BLaER1 (cell line): ENCODE results near the gene SLC15A4.

Source experiments
- H3K27ac ChIP-seq: shearing (Covaris generic); formaldehyde crosslinking; 2 replicates; pipeline ENCODE4 v1.8.1; 2022
- H3K27me3 ChIP-seq: shearing (Covaris generic); formaldehyde crosslinking; 2 replicates; pipeline ENCODE4 v1.8.1; 2022
- H3K36me3 ChIP-seq: shearing (Covaris generic); formaldehyde crosslinking; 2 replicates; pipeline ENCODE4 v1.8.1; 2022
- H3K4me1 ChIP-seq: shearing (Covaris generic); formaldehyde crosslinking; 2 replicates; pipeline ENCODE4 v1.8.1; 2022
- H3K4me2 ChIP-seq: shearing (Covaris generic); formaldehyde crosslinking; 2 replicates; pipeline ENCODE4 v1.8.1; 2022
- H3K4me3 ChIP-seq: shearing (Covaris generic); formaldehyde crosslinking; 2 replicates; pipeline ENCODE4 v1.8.1; 2022
- H3K9ac ChIP-seq: shearing (Covaris generic); formaldehyde crosslinking; 2 replicates; pipeline ENCODE4 v1.8.1; 2022
- H3K9me3 ChIP-seq: shearing (Covaris generic); formaldehyde crosslinking; 2 replicates; pipeline ENCODE4 v1.8.1; 2022
- H4K20me1 ChIP-seq: shearing (Covaris generic); formaldehyde crosslinking; 2 replicates; pipeline ENCODE4 v1.8.1; 2022
- Cebpa-rat ChIP-seq: shearing (Covaris generic); IDR thresholded peaks from 2 replicates; pipeline ENCODE4 v1.8.1; 2022

SLC15A4 gene

DNA sequence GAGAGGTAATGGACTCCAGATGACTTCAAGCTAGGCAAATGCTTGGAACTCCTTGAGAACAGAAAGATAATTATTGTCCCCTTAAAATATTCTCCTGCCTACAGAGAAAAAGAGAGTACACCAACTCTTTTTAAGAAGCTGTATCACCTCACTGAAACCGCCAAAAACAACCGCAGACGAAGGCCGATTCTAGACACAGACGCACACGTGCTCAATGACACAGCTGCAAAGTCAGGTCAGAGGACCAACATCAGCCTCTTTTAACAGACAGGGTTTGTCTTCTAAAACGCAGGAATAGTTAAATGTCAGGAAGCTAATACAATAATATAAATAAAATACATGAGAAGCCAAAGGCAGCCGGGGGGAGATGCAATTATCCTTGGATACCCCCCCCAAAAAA lies 19.0 kb downstream of the SLC15A4 start:
- Histone ChIP-seq H3K9me3 (peaks cover 9% of the 10 kb centered on the region; the same call in 1 of the 2 replicates), H4K20me1 (peaks cover 93% of the 10 kb centered on the region), H3K36me3 (peaks cover 99% of the 10 kb centered on the region), H3K27me3 (no peaks in the 10 kb centered on the region), H3K4me1 (peaks cover 32% of the 10 kb centered on the region), H3K4me2 (no peak overlapping the region), H3K27ac (no peak overlapping the region), H3K9ac (no peak overlapping the region), H3K4me3 (no peak overlapping the region)
- TF ChIP-seq Cebpa-rat = no peak

DNA sequence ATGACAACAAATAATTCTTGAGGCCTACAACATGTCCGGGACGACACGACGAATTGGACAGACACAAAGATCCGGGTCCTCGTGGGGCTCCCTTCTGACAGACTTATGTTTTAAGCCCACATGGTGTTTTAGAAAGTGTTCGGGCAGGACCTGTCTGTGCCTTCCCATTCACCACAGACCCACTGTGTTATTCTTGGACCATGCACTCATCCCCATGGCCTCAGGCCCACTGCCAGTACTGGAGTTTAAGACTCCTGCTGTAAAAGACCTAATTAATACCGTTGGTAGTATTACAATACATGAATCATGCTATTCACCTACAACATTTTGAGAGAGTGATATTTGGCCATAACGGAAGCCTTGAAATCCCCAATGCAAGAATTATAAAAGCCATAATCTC lies 20.0 kb downstream of the SLC15A4 start:
- H3K4me1 ChIP-seq = peaks cover 42% of the 10 kb centered on the region
- H3K9ac ChIP-seq = no peak overlapping the region
- no peak overlapping the region for H3K4me2 ChIP-seq
- H3K9me3 ChIP-seq = peaks cover 9% of the 10 kb centered on the region; the same call in 1 of the 2 replicates
- H3K4me3 ChIP-seq = no peak overlapping the region
- peaks cover 99% of the 10 kb centered on the region for H3K36me3 ChIP-seq
- H3K27me3 ChIP-seq = no peaks in the 10 kb centered on the region
- H4K20me1 ChIP-seq = peaks cover 93% of the 10 kb centered on the region
- no peak for TF ChIP-seq Cebpa-rat
- no peak overlapping the region for H3K27ac ChIP-seq

DNA sequence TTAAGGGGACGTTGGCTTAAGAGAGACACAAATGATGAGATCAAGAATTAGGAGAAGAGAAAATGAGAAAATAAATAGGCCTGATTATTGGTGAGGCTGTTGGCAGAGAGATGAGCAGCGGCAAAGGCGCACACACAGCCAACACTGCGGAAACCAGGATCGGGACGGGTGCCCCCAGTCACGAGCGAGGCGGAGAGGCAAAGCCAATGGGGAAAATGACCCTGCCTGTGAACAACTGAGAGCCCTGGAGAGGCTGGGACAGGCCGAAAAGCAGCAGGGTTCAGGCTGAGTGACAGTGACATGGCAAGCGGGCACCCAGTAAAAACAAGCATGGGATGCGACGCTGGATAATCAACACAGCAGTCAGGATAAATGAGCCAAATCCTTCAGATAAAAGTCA lies 21.0 kb downstream of the SLC15A4 start:
- no peak overlapping the region for H3K4me2 ChIP-seq
- H3K4me1 ChIP-seq = peaks cover 52% of the 10 kb centered on the region
- no peak overlapping the region for H3K4me3 ChIP-seq
- peaks cover 97% of the 10 kb centered on the region for H3K36me3 ChIP-seq
- no peak overlapping the region for H3K9ac ChIP-seq
- H3K27ac ChIP-seq = no peak overlapping the region
- peaks cover 93% of the 10 kb centered on the region for H4K20me1 ChIP-seq
- H3K9me3 ChIP-seq = peaks cover 9% of the 10 kb centered on the region; the same call in 1 of the 2 replicates
- no peaks in the 10 kb centered on the region for H3K27me3 ChIP-seq
- TF ChIP-seq Cebpa-rat = no peak

DNA sequence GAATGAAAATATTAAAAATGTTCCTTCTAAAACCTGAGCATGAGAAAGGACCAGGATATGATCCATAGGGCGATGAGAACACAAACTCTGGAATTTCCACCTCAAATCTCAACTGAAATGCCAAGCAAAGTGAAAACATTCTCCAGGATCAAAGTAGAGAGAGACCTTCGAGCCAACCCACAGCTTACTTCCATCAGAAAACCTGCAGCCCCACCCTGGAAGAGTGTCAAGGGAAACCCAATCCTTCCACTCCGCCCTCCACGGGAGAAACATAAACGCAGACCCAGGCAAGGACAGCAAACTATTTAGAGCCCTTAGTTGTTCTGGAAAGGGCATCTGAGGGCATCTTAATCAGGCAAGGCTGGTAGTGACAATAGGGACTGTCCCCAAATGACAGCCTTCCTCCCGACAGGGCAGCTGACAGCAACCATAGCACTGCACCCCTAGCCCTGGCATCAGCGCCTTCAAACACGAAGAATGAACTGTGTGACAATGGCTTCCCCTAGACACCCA lies 21.8 kb downstream of the SLC15A4 start:
- peaks cover 90% of the 10 kb centered on the region for H3K36me3 ChIP-seq
- no peak overlapping the region for H3K9ac ChIP-seq
- H3K4me2 ChIP-seq = no peak overlapping the region
- no peak overlapping the region for H3K4me3 ChIP-seq
- TF ChIP-seq Cebpa-rat = no peak
- peaks cover 93% of the 10 kb centered on the region for H4K20me1 ChIP-seq
- H3K9me3 ChIP-seq = peaks cover 9% of the 10 kb centered on the region; the same call in 1 of the 2 replicates
- H3K4me1 ChIP-seq = peaks cover 60% of the 10 kb centered on the region
- no peaks in the 10 kb centered on the region for H3K27me3 ChIP-seq
- H3K27ac ChIP-seq = no peak overlapping the region

DNA sequence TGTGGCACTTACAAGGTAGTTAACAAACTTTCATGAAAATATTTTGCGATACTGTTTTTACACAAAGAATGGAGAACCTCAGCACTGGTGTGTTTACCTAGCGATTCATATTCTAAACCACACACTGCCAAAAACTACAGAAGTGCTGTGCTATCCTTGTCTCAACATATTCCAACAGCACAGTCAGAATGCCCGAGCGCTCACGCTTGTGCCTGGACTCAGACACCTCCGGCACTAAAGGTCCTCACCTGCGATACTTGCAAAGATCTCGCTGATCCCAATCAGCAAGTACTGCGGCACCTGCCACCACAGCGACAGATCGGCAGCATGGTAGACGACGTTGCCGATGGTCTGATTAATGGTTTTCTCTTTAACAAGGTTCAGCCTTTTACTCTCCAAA lies 23.2 kb downstream of the SLC15A4 start:
- Histone ChIP-seq H3K27ac (no peak overlapping the region), H3K27me3 (no peaks in the 10 kb centered on the region), H4K20me1 (peaks cover 99% of the 10 kb centered on the region), H3K9me3 (peaks cover 9% of the 10 kb centered on the region; the same call in 1 of the 2 replicates), H3K36me3 (peaks cover 79% of the 10 kb centered on the region), H3K4me1 (peaks cover 74% of the 10 kb centered on the region), H3K9ac (no peak overlapping the region), H3K4me2 (peak overlapping the region; percentile 16), H3K4me3 (no peak overlapping the region)
- no peak for TF ChIP-seq Cebpa-rat

DNA sequence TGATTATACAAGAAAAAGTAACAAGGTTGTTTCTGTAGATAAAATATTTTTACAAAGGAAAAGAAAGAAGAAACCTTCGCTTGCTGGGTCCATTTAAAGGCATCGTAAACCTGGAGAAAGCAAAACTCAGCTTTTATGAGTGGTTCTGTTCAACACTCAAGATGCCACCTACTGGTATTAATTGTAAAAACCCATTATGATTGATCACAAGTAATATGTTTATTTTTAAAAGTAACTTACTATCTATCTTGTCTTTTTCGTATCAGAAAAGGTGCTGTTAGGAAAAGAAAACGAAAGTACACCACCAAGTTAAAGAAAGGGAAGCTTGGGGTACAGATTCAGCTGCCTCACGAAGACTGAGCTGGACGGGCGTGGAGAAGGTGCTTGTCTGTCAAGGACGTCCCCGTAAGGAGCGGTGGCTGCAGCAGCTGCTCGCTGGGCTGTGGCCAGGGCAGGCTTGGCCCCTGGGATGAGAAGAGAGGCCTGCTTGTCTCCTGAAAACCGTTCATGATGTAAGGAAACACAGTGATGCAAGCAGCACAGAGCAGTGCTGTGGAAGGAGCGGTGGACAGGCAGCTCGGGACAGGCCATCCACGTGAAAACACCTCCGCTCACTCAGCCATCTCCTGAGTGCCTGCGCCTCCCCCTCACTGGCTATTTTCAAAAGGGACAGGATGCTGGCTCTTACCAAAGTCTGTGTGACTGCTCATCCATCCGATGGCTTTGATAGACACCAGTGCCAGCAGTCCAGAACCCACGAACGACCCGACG lies 25.0 kb downstream of the SLC15A4 start:
- H3K4me1 ChIP-seq = peaks cover 92% of the 10 kb centered on the region
- peak overlapping the region; percentile 50 for H3K9ac ChIP-seq

DNA sequence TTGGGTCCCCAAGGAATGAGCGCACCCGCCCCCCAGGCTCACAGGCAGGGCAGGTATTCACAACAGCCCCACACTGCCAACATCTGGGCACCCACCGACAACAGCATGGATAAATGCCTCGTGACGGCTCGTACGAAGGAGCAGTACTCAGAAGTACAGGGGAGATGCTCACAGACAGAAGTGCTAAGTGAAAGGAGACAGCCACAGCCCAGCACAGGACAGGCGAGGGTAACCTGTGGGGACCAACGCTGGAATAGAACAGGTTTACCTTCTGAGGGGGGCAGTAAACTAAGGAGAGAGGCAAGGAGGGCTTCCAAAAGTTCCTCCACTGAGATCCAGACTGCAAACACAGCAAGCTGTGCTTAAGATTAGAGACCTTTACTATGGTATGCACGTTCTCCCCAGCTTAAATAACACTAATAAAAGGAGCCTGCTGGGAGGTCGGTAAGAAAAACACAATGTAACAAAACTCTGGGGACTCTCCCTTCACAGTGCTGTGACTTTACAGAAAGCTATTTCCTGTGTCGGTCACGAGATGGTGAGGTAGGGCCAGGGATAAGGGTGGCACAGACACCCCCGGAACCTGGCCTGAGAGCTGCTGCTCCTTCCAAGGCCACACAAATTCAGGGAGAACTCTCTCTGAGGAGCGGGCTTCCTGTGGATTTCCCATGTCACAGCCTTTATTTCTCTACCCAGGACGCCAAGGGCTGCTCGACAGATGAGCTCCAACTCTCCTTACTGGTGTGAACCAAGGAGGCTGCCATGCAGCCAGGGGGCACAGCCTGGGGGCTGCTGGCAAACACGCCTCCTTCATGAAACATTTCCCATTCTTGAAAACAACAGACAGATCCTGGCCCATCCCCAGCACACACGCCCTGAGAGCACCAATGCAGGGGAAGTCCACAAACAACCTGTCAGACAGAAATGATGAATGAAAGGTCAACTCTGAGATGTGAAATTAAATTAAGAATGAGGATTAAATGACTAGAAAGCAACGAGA lies 26.3 kb downstream of the SLC15A4 start:
- Histone ChIP-seq H3K4me3 (peak overlapping the region; percentile 22), H3K4me2 (peak overlapping the region; percentile 95), H3K36me3 (peaks cover 72% of the 10 kb centered on the region), H3K27ac (peak overlapping the region; percentile 59), H3K9ac (peak overlapping the region; percentile 58), H3K9me3 (no peaks in the 10 kb centered on the region), H4K20me1 (peaks cover 83% of the 10 kb centered on the region), H3K27me3 (no peaks in the 10 kb centered on the region), H3K4me1 (peaks cover 98% of the 10 kb centered on the region)
- no peak for TF ChIP-seq Cebpa-rat

More for the DNA sequence above, 25.0 kb downstream of the SLC15A4 start:
- Histone ChIP-seq H3K4me3 (peak overlapping the region; percentile 22), H4K20me1 (peaks cover 94% of the 10 kb centered on the region), H3K4me2 (peak overlapping the region; percentile 95), H3K36me3 (peaks cover 72% of the 10 kb centered on the region), H3K9me3 (no peaks in the 10 kb centered on the region), H3K27me3 (no peaks in the 10 kb centered on the region), H3K27ac (peak overlapping the region; percentile 33)
- no peak for TF ChIP-seq Cebpa-rat

DNA sequence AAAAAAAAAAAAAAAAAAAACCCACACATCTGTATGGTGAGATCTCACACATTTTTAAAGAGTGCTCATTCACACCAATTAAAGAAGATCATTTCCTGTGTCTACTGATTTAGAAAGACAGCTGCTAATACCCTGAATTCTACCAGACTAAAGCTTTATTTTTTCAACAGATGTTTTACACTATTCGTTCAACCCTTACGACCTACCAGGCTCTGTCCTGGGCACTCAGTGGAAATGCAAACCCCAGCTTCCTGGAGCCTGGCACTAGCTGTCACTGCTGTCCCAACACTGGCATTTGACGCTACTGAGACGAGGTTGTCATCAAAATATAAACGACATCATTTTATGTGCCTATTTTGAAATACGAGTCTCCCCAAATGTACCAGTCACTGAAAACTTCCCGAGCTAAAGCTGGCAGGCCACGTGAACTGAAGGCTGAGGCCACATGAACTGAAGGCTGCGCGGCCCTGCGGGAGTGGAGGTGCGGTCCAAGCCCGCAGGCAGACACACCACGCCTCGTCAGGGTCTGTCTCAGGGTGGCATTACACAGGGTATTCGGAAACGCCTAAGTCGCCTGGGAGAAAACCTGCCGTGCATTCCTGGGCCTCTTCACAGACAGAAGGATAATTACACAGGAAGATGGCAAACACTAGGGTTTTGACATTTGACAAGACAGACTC lies 27.2 kb downstream of the SLC15A4 start:
- peak overlapping the region; percentile 30 for H3K4me3 ChIP-seq
- peak overlapping the region; percentile 32 for H3K9ac ChIP-seq
- TF ChIP-seq Cebpa-rat = no peak

More for the DNA sequence above, 27.2 kb downstream of the SLC15A4 start:
- peaks cover 72% of the 10 kb centered on the region for H3K36me3 ChIP-seq
- peak overlapping the region; percentile 95 for H3K4me2 ChIP-seq
- peak overlapping the region; percentile 59 for H3K27ac ChIP-seq
- H3K4me1 ChIP-seq = peaks cover 98% of the 10 kb centered on the region
- H4K20me1 ChIP-seq = peaks cover 83% of the 10 kb centered on the region
- no peaks in the 10 kb centered on the region for H3K9me3 ChIP-seq
- no peaks in the 10 kb centered on the region for H3K27me3 ChIP-seq
